Activated naive CD8-positive, alpha-beta T cell (primary cell): ENCODE data around the gene PDXP.

Source experiments
- H3K27ac Mint-ChIP-seq: one replicate; pipeline ENCODE4 v1.8.0; 2021; ENCODE audit warnings: mixed read lengths
- H3K27me3 Mint-ChIP-seq: one replicate; pipeline ENCODE4 v1.8.0; 2021; ENCODE audit warnings: mixed read lengths
- H3K36me3 Mint-ChIP-seq: one replicate; pipeline ENCODE4 v1.8.0; 2021; ENCODE audit warnings: mixed read lengths
- H3K4me1 Mint-ChIP-seq: one replicate; pipeline ENCODE4 v1.8.0; 2021; ENCODE audit warnings: low read depth, mixed read lengths
- H3K4me3 Mint-ChIP-seq: one replicate; pipeline ENCODE4 v1.8.0; 2021; ENCODE audit warnings: mild to moderate bottlenecking, mixed read lengths
- H3K9me3 Mint-ChIP-seq: one replicate; pipeline ENCODE4 v1.8.0; 2021; ENCODE audit warnings: low read depth, mixed read lengths

PDXP gene

DNA sequence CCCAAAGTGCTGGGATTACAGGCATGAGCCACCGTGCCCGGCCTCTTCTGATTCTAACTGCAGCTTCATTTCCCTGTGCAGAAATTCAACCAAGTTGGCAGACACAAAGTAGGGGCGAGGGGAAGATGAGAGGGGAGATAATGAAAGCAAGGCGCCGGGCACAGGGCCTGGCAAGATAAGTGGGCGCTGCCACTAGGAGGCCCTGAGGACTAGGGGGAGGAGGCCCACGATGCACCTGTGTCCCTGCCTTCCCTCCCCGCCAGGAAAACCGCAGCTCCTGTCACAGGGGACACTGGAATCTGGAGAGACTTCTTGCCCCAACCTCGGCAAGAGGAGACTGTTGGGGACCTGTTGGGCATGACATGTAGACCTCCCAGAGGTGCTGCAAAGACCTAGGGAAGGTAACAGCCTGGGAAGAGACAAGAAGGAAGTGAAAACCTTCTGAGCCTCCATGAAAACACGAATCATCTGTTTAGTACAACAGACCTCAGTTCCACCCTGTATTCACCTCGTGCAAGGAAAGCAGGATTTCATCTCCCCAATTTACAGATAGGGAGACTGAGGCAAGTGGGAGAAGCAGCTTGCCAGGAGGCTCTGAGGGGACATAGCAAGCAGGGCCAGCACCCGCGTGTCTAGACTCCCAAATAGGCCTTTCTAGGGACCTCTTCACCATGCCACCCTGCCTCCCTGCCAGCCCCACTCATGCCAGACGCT, 13.8 kb downstream of the PDXP start:
- Mint-ChIP-seq H3K9me3 (no peaks in the 10 kb centered on the region), H3K4me3 (peak overlapping the region; percentile 3), H3K4me1 (peaks cover 54% of the 10 kb centered on the region), H3K27ac (peak overlapping the region; percentile 72), H3K27me3 (no peaks in the 10 kb centered on the region), H3K36me3 (no peaks in the 10 kb centered on the region)

DNA sequence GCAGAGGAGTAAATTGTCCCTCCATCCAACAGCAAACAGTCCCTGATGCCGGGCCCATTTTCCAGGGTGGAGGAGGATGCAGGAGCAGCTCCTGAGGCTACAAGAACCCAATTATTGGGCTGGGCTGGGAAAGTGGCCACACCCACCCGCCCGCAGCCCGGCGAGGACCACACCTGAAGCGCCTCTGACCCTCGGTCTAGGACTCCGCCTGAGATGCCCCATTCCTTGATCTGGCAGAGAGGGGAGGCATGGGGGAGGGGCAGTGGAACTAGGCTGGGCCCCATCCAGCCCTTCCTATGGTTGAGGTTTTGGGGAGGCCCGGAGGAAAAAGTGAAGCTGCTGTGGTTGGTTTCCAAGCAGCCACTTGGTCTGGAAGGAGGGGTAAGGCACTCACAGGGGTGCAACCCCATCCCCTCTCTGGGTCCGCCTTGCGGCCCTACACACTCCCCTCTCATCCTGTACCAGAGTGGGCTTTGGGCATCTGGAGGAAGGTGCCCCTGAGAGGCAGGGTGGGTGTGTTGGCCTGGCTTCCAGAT, 14.5 kb downstream of the PDXP start:
- Mint-ChIP-seq H3K9me3 (no peaks in the 10 kb centered on the region), H3K36me3 (no peaks in the 10 kb centered on the region), H3K27me3 (no peaks in the 10 kb centered on the region), H3K4me3 (no peak overlapping the region), H3K27ac (no peak overlapping the region), H3K4me1 (peaks cover 58% of the 10 kb centered on the region)

DNA sequence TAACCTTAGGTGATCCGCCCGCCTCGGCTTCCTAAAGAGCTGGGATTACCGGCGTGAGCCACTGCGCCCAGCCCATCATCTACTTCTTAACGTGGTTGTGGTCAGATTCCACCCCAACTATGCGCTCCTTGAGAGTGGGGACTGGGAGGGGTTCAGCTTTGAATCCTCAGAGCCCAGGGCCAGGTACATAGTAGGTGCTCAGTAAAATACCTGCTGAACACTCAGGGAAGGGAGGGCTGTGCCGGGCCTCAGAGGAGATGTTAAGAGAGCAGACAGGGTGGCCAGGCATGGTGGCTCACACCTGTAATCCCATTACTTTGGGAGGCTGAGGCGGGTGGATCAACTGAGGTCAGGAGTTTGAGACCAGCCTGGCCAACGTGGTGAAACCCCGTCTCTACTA, 15.7 kb downstream of the PDXP start:
- Mint-ChIP-seq H3K4me3 (peak overlapping the region; percentile 44), H3K27ac (peak overlapping the region; percentile 54), H3K27me3 (no peaks in the 10 kb centered on the region), H3K4me1 (peaks cover 59% of the 10 kb centered on the region), H3K36me3 (no peaks in the 10 kb centered on the region), H3K9me3 (no peaks in the 10 kb centered on the region)

DNA sequence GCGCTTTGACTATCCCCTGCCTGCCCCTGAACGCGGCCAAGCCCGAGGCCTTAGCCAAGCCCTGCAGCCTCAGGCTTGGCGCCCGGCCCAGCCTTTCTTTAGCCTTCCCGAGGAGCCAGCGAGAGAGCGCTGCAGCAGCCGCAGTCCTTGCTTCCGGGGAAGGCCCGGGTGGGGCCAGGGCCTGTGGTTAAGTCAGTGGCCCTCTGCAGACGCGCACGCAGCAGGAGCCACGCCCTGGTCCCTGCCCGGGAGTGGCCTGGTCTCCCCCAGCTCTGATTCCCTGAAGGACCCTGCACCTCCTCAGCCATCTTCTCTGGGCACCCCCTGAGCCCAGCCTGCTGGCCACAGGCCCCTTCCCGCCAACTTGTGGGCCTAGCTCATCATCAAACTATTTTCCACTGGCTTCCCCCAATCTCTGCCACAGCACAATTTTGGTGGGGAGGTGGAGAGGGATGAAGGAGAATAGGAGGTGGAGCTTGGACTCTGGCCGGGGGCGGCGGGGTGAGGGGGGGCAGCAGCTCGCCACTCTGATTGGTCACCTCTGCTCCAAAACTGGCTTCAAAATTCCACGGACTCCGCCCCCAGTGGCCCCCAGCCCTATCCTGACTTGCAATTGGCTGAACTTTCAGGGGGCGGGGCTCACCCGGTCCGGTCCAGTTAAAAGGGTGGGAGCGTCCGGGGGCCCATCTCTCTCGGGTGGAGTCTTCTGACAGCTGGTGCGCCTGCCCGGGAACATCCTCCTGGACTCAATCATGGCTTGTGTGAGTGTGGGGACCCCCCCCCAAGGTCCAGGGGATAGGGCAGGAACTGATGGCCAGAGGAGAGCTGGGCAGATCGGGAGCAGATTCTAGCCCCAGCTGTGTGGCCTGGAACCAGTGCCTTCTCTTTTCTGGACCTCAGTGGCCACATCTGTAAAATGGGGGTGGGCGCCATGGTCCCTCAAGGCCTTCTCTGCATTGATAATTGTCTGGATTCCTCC, 16.7 kb downstream of the PDXP start, which contains the start of gene LGALS1:
Gene LGALS1, plus strand, starts transcription at position 686 of the 979 bp plus-strand sequence. Its CDS starts 67 bp downstream, at position 753.
- Mint-ChIP-seq H3K9me3 (no peaks in the 10 kb centered on the region), H3K4me1 (peaks cover 60% of the 10 kb centered on the region), H3K27ac (peak within 1 kb of the TSS; percentile 91), H3K27me3 (no peaks in the 10 kb centered on the region), H3K36me3 (no peaks in the 10 kb centered on the region), H3K4me3 (peak within 1 kb of the TSS; percentile 86)

DNA sequence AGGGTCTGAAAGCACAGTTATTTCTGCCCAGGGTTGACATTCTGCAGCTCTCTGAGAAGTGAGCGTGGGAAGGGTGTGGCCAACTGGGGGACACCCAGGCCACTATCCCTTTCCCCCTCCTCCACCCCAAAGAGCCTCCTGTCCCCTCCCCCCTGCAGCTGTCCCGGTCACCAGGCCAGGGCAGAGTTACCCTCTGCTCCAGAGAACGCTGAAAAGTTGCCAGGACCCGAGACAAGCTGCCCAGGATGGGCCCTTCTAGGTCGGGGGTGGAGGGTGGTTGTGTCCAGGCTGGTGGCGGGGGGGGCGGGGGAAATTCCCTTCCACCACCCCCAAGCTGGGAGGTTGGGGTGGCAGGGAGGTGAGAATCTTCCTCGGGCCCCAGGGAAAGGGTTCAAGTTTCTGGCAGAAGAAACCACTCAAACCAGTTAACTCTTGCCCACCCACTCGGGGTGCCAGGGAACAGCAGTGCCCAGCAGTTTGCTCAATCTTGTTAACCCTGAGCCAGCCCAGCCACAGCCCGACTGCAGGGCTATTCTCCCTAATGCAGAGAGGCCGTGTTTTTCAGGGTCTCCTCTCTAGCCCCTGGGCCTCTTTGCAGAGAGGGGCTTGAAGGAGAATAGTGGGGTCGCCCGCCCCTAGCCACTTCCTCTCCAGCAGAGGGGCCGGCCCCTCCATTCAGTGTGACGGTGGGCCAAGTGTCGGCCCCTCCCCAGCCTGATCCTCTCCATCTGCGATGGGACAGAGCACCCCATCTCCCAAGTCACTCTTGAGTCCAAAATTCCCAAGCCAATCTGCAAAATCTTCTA, 17.6 kb downstream of the PDXP start:
- Mint-ChIP-seq H3K9me3 (no peaks in the 10 kb centered on the region), H3K4me3 (peak overlapping the region; percentile 86), H3K36me3 (no peaks in the 10 kb centered on the region), H3K27ac (peak overlapping the region; percentile 91), H3K27me3 (no peaks in the 10 kb centered on the region), H3K4me1 (peaks cover 57% of the 10 kb centered on the region)

DNA sequence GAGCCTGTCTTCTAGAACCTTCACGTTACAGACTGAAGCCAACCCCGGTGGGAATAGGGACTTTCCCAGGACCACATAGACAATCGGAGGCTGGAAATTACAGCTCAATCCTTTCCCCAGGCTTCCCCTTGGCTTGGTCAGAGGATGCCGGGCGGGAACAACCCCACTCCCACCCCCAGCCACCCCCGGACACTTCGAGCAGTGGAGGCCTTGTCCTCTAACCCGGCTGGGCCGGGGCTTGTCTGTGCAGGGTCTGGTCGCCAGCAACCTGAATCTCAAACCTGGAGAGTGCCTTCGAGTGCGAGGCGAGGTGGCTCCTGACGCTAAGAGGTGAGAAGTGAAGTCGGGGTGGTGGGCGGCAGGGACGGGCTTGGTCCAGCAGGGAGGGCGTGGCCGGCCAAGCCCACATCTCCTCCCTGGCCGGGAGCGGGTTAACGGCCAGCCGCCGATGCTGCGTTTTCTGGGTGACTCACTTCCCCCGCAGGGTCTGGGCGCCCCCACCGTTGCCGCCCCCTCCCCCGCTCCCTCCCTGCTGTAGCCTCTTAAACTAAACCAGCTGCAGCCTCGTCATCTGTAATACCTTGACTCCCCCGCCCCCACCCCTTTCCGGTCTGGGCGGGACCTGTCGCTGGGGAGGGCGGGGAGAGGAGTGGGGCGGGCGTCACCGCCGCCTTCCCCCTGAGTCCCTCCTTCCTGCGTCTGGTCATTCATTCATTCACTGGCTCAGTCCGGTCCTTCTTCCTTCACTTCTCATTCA, 18.4 kb downstream of the PDXP start:
- H3K27me3 Mint-ChIP-seq: no peaks in the 10 kb centered on the region
- H3K27ac Mint-ChIP-seq: peak overlapping the region; percentile 93
- no peaks in the 10 kb centered on the region for H3K36me3 Mint-ChIP-seq
- peak overlapping the region; percentile 86 for H3K4me3 Mint-ChIP-seq
- peaks cover 56% of the 10 kb centered on the region for H3K4me1 Mint-ChIP-seq
- no peaks in the 10 kb centered on the region for H3K9me3 Mint-ChIP-seq

DNA sequence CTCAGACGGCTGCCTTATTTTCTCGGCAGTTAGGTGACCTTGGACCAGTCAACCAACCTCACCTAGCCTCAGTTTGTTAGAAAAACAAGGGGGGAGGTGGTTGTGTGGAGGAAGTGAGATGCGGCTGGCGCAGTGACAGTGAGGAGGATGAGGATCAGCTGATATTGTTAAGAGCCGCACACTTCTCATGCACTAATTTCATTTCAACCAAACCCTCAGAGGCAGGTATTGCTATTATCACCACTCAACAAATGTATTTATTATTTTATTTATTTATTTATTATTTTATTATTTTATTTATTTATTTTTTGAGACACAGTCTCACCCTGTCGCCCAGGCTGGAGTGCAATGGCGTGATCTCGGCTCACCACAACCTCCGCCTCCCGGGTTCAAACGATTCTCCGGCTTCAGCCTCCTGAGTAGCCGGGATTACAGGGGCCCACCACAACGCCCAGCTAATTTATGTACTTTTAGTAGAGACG, 19.0 kb downstream of the PDXP start:
- Mint-ChIP-seq H3K27ac (peak overlapping the region; percentile 93), H3K9me3 (no peaks in the 10 kb centered on the region), H3K4me3 (peak overlapping the region; percentile 86), H3K27me3 (no peaks in the 10 kb centered on the region), H3K36me3 (no peaks in the 10 kb centered on the region), H3K4me1 (peaks cover 50% of the 10 kb centered on the region)

DNA sequence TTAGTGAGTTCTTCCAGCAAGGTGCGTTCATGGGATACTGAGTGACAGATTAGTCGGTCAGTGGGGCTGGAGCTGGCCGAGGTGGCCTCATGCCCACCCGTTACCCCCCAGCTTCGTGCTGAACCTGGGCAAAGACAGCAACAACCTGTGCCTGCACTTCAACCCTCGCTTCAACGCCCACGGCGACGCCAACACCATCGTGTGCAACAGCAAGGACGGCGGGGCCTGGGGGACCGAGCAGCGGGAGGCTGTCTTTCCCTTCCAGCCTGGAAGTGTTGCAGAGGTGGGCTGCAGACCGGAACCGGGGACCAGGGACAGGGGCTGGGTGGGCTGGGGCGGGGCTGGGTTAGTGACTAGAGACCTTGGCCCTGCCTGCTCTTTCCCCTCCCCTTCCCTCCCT, 19.8 kb downstream of the PDXP start:
- peaks cover 43% of the 10 kb centered on the region for H3K4me1 Mint-ChIP-seq

DNA sequence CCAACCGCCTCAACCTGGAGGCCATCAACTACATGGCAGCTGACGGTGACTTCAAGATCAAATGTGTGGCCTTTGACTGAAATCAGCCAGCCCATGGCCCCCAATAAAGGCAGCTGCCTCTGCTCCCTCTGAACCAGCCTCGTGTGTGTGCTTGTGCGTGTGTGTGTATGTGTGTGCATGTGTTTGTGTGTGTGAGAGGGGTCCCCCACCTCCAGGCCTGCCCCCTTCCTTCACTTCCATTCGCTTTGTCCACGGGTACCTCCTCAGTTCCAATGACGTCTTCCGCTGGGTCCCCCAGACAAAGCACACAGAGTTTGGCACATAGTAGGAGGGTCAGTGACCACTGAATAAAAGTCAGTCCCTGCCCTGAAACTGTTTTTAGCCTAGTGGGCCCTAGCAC, 21.1 kb downstream of the PDXP start:
- Mint-ChIP-seq H3K4me1 (peaks cover 34% of the 10 kb centered on the region), H3K9me3 (no peaks in the 10 kb centered on the region), H3K27ac (peak overlapping the region; percentile 47), H3K27me3 (no peaks in the 10 kb centered on the region), H3K36me3 (no peaks in the 10 kb centered on the region), H3K4me3 (peak overlapping the region; percentile 17)

More for the DNA sequence above, 19.8 kb downstream of the PDXP start:
- Mint-ChIP-seq H3K4me3 (peak overlapping the region; percentile 76), H3K27me3 (no peaks in the 10 kb centered on the region), H3K9me3 (no peaks in the 10 kb centered on the region), H3K27ac (no peak overlapping the region), H3K36me3 (no peaks in the 10 kb centered on the region)

DNA sequence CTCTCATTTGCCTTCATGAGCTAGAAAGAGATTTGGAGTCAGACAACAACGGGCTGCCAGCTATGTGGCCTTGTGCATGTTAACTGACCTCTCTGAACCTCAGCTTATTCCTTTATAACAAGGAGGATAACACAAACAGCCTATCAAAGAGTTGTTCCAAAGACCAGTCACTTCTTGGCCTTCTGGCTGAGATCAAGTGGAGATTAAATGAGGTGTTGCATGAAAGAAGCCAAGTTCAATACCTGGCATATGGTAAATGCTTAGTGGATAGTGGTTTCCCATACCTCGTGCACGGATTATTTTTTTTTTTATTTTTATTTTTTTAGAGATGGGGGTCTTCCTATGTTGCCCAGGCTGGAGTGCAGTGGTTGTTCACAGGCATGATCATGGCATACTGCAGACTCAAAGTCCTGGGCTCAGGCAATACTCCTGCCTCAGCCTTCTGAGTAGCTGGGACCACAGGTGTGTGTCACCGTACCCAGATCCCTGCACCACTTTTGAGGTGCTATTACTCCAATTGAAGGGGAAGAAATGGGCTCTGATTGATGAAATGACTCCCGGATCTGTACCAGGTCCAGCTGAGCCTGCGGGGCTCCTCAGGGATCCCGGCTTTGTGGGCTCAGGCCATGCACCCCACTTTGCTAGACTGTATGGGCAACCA, 21.8 kb downstream of the PDXP start:
- Mint-ChIP-seq H3K4me1 (peaks cover 32% of the 10 kb centered on the region), H3K9me3 (no peaks in the 10 kb centered on the region), H3K36me3 (no peaks in the 10 kb centered on the region), H3K27me3 (no peaks in the 10 kb centered on the region), H3K27ac (no peak overlapping the region), H3K4me3 (no peak overlapping the region)

DNA sequence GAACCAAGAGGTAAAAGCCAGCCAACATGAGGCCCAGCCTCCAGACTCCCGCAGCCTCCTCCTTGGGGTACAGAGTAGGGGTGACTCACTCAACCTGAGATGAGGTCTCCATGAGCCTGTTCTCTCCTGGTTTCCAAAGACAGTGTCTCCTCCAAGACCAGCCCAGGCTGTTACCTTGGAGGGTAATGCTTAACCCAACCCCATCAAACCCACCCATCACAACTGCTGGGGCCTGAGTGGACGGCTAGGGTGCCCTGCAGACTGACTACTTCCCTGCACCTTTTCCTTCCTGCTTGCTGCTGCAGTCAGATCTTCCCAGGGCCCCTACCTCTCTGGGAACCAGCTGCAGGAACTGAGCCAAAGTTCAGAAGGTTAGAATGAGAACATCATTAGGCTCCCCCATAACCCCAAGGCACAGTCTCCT, 22.5 kb downstream of the PDXP start:
- H3K27ac Mint-ChIP-seq: no peak overlapping the region
- H3K36me3 Mint-ChIP-seq: no peaks in the 10 kb centered on the region

DNA sequence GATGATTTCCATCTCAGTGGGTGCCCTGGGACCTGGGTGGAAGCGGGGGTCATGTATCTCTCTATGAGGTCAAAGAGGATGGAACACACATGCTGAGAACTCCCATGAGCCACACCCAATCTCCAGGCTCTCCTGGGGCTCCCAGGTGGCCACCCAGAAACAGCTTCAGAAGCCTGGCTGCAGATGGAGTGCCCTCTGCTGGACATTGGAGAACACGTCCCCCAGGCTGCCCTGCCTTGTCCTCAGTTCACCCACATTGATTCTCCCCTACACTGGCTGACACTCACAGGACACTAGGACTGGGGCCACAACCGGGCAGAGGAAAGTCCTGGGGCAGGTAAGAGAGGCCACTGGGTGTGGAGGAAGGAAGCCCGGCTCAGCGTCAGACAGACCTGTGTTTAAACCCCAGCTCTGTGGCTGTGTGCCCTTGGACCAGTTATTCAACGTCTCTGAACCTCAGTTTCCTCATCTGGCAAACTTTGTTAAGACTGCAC, 23.1 kb downstream of the PDXP start:
- Mint-ChIP-seq H3K36me3 (no peaks in the 10 kb centered on the region), H3K4me1 (peaks cover 24% of the 10 kb centered on the region), H3K4me3 (no peak overlapping the region), H3K9me3 (no peaks in the 10 kb centered on the region), H3K27ac (no peak overlapping the region), H3K27me3 (no peaks in the 10 kb centered on the region)

More for the DNA sequence above, 22.5 kb downstream of the PDXP start:
- Mint-ChIP-seq H3K4me3 (no peak overlapping the region), H3K9me3 (no peaks in the 10 kb centered on the region), H3K4me1 (peaks cover 26% of the 10 kb centered on the region), H3K27me3 (no peaks in the 10 kb centered on the region)
